Heart right ventricle (tissue), 16 donors: ENCODE data around the gene B4GALT6. TPM values are rescaled to one million over a fixed set of nuclear protein-coding genes. Genes with fewer than 3 reads are reported as not detected.

Experiments
- ATAC-seq, 8 donors: fragments of 200-7000 bp; cut with Tn5 transposase; one replicate each; pipeline ENCODE4 v1.9.1; 2020; ENCODE audit warnings: mild to moderate bottlenecking in 8 of 8, moderate library complexity in 8 of 8, moderate number of reproducible peaks in 1 of 8
- DNase-seq, 2 donors: peaks; one replicate each; pipeline ENCODE4 v3.0.0-alpha.2; 2020
- H3K27ac ChIP-seq, 10 donors: fragments of 200-600 bp; sonication (generic) in 2 of 10; one replicate each; pipeline versions ENCODE4 v1.5.0 to v1.8.0; 2020 to 2022; ENCODE audit warnings: mild to moderate bottlenecking in 3 of 10
- H3K27me3 ChIP-seq, 7 donors: fragments of 200-600 bp; one replicate each; pipeline ENCODE4 v1.8.0; 2021 to 2022; ENCODE audit warnings: mild to moderate bottlenecking in 2 of 7
- H3K36me3 ChIP-seq, 9 donors: fragments of 200-600 bp; sonication (generic) in 1 of 9; one replicate each; pipeline versions ENCODE4 v1.5.0 to v1.8.0; 2020 to 2022; ENCODE audit warnings: mild to moderate bottlenecking in 2 of 9
- H3K4me1 ChIP-seq, 9 donors: fragments of 200-600 bp; sonication (generic) in 1 of 9; one replicate each; pipeline versions ENCODE4 v1.5.0 to v1.8.0; 2020 to 2022; ENCODE audit warnings: mild to moderate bottlenecking in 4 of 9
- H3K4me3 ChIP-seq, 10 donors: fragments of 200-600 bp; sonication (generic) in 2 of 10; one replicate each; pipeline versions ENCODE4 v1.5.0 to v1.8.0; 2020 to 2022; ENCODE audit warnings: mild to moderate bottlenecking in 7 of 10, moderate library complexity in 2 of 10
- H3K9me3 ChIP-seq, 11 donors: fragments of 200-600 bp in 10 of 11; sonication (generic) in 2 of 11; one replicate each; pipeline versions ENCODE4 v1.5.0 to v1.8.0; 2013 to 2022; ENCODE audit warnings: mild to moderate bottlenecking in 2 of 11, control low read depth in 1 of 11, moderate library complexity in 1 of 11
- WGBS, 2 donors: extraction: QIAGEN DNeasy Blood & Tissue Kit; methylation state at CpG; one replicate each; pipeline ENCODE4 v1.1.7; 2013; ENCODE audit warnings: inconsistent platforms in 1 of 2; 5-methylcytosine and 5-hydroxymethylcytosine counted together
- intact Hi-C, 10 donors: fragments of 100-400 bp; cut with DNase I; formaldehyde crosslinking; loops; one replicate each; pipeline versions ENCODE4 v1.11.1 to v1.14.2; 2022
- polyA plus RNA-seq, 2 donors: library from polyadenylated mRNA; stranded (reverse); fragments of 200-250 nt; gene quantifications; one replicate each; pipeline ENCODE4 v1.2.3, GENCODE V29; 2013
- total RNA-seq, 10 donors: library from RNA; stranded (reverse); fragmentation: NEBNext Ultra II Directional in 3 of 10; extraction: Animal tissue kit (Norgen Biotek cat#: 25700) in 3 of 10; gene quantifications; one replicate each; pipeline versions ENCODE4 v1.2.1 to v1.2.4, GENCODE V29; 2021 to 2023
- TF ChIP-seq, protein P1 (sequence below), 9 donors: fragments of 200-600 bp; sonication (generic) in 2 of 9; IDR thresholded peaks; one replicate each; pipeline versions ENCODE4 v1.5.0 to v1.8.0; 2021 to 2022; ENCODE audit warnings: antibody characterized with exemption in 9 of 9, mild to moderate bottlenecking in 5 of 9, moderate library complexity in 1 of 9
- donor health status: Arrhythmogenic right ventricular cardiomyopathy.
- donor health status: ischemic (EF 13 %, LVEDD 7.1; RV severe dilation, severe dysfunction).
- donor health status: healthy with polysubstance abuse.
- donor health status: DM: no; HTN: yes; CAD: no.
- donor health status: DM: no; HTN: no; CAD: no.
- donor health status: ischemic (EF 25% LVEDD 6.9; RV normal size, moderate dysfunction).
- donor health status: ischemic (EF 25% LVEDD 5.7; RV mildly dilated, moderate dysfunction).
- donor health status: healthy.
- donor health status: DM: yes; HTN: yes; CAD: no.
- donor health status: Ischemic cardiomyopathy.
- donor health status: ischemic (EF 35%, LVEDD 5.7; RV mildly dilated, moderate dysfunction).
- donor health status: nonischemic (EF 11% LVEDD 7.7; RV severe dilation, severe dysfunction).
- donor health status: DM: yes; HTN: yes; CAD: no.
- donor health status: PGD.
- donor health status: ischemic (EF 29% LVEDD 5.4; RV normal size, mild dysfunction).
- donor health status: nonischemic (EF 23%, LVEDD 6.1; RV moderate dilation, normal function).

B4GALT6 gene
- total and polyA plus RNA-seq, 12 donors, result 0.61 to 19.6 (median 7.8) TPM

DNA sequence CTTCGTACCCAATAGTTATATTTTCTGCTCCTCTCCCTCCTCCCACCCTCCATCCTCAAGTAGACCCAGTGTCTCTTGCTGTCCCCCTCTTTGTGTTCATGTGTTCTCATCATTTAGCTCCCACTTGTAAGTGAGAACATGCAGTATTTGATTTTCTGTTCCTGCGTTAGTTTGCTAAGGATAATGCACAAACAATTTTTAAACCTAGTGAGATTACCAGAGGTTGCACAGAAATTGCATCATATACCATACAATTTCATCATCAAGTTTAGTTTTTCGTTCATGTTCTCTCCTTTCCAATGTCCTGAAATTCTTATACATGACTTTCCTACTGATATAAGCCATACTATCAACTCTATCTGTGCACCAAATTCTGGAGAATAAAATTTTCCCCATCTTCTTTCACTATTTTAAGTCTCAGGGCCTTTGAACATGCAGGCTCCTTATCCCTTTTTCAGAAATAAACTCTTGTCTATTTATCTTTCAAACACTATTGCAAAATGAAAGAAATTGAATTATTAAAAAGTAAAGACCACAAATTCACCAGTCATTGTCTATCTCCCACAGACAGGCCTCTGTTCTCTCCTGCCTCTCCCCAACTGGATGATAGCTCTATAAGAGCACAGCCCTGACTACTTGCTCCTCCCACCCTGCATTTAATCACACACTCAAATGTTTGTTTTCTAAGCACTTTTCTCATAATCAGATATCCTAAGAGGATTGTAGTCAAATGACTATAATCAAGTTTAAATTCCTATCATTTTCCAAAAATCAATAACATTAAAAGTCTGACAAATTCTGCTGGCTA lies 27.2 kb upstream of the B4GALT6 start:
- TF ChIP-seq, protein P1, sequence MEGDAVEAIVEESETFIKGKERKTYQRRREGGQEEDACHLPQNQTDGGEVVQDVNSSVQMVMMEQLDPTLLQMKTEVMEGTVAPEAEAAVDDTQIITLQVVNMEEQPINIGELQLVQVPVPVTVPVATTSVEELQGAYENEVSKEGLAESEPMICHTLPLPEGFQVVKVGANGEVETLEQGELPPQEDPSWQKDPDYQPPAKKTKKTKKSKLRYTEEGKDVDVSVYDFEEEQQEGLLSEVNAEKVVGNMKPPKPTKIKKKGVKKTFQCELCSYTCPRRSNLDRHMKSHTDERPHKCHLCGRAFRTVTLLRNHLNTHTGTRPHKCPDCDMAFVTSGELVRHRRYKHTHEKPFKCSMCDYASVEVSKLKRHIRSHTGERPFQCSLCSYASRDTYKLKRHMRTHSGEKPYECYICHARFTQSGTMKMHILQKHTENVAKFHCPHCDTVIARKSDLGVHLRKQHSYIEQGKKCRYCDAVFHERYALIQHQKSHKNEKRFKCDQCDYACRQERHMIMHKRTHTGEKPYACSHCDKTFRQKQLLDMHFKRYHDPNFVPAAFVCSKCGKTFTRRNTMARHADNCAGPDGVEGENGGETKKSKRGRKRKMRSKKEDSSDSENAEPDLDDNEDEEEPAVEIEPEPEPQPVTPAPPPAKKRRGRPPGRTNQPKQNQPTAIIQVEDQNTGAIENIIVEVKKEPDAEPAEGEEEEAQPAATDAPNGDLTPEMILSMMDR (IDR thresholded peaks at IDR 0.05), result no peak
- WGBS, 2 donors, result 86 to 89% methylated on average over 3 of the region's 3 CpGs

DNA sequence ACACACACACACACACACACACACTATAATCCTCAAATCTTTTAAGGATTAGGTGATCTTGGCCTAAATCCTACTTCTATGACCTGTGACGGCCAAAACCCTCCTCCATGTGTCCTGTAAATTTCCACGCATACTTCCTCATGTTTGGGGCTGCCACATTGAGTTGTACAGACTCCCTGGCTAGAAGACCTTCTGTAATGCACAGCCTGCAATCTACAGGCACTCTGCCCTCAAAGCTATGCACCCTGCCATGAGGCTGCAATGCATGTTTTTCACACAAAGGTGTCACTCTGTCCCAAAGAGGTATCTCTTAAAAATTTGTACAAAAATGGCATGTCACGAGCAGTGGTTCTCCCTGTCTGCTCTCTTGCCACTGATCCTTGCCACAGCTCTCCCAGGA lies 26.4 kb upstream of the B4GALT6 start:
- DNase-seq (no peak), ATAC-seq (no peak)
- TF ChIP-seq, protein P1 (IDR thresholded peaks at IDR 0.05), result no peak
- no peak overlapping the region for H3K27ac ChIP-seq
- H3K9me3 ChIP-seq, result no peaks in the 10 kb centered on the region
- intact Hi-C loops, result no loop called here
- 69 to 73% methylated on average over 3 of the region's 3 CpGs for WGBS, 2 donors
- H3K27me3 ChIP-seq, result no peaks in the 10 kb centered on the region
- no peaks in the 10 kb centered on the region for H3K36me3 ChIP-seq
- H3K4me1 ChIP-seq, result no peaks in the 10 kb centered on the region
- no peak overlapping the region for H3K4me3 ChIP-seq

More for the DNA sequence above, 27.2 kb upstream of the B4GALT6 start:
- no peaks in the 10 kb centered on the region for H3K4me1 ChIP-seq
- no peak overlapping the region for H3K4me3 ChIP-seq
- no peaks in the 10 kb centered on the region for H3K36me3 ChIP-seq
- no peak for ATAC-seq
- H3K27me3 ChIP-seq, result no peaks in the 10 kb centered on the region
- no peak for DNase-seq
- intact Hi-C loops, result no loop called here
- H3K9me3 ChIP-seq, result no peaks in the 10 kb centered on the region
- no peak overlapping the region for H3K27ac ChIP-seq

DNA sequence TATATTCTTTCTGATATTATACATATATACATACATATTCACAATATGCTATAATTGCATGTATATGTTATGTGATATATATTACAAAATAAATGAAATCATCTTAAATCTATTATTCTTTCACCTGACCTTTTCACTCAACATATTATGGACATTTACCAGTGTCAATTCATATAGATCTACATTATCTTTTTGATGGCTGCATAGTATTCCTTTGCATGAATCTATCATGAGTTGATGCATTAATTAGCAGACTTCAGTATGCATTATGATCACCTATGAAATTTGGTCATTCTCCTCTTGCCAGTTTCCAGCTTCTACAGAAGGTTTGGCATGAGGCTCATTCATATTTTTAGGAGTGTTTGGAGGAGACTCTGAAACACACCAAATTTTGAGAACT lies 23.4 kb upstream of the B4GALT6 start:
- TF ChIP-seq, protein P1 (IDR thresholded peaks at IDR 0.05), result no peak
- intact Hi-C loops, result no loop called here
- Histone ChIP-seq H3K27me3 (no peaks in the 10 kb centered on the region), H3K36me3 (no peaks in the 10 kb centered on the region), H3K4me1 (no peaks in the 10 kb centered on the region), H3K27ac (no peak overlapping the region), H3K9me3 (no peaks in the 10 kb centered on the region), H3K4me3 (no peak overlapping the region)
- ATAC-seq (no peak), DNase-seq (no peak)

DNA sequence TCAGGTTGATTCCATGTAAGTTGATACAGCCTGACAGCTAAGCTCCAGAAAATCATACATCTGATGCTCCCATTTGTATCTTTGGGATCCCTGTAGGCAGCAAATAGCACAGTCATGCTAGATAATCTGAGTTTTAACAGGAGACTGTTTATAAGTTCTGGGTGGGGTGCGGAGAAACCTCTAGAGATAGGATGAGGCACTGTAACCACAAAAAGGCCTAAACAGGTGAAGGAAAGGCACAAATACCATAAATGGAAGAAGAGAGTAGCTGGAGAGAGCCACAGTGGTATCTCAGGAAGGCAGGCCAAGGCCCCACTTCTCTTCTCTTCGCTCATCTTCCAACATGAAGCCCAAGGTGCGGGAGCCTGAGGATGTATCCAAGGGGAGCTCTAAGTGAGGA lies 18.1 kb upstream of the B4GALT6 start:
- Histone ChIP-seq H3K27ac (no peak overlapping the region), H3K4me1 (no peaks in the 10 kb centered on the region), H3K4me3 (no peak overlapping the region), H3K27me3 (no peaks in the 10 kb centered on the region), H3K36me3 (no peaks in the 10 kb centered on the region), H3K9me3 (peaks cover 0 to 10% (median 0%) of the 10 kb centered on the region in 11 donors)
- intact Hi-C loops, result no loop called here
- TF ChIP-seq, protein P1 (IDR thresholded peaks at IDR 0.05), result no peak
- 88 to 95% methylated on average over 3 of the region's 3 CpGs for WGBS, 2 donors
- ATAC-seq, result no peak
- no peak for DNase-seq
